Measurements from ENCODE around the gene PPP1R11. TPM values are rescaled to one million over a fixed set of nuclear protein-coding genes. Genes with fewer than 3 reads are reported as not detected.

The PPP1R11 gene
- total RNA-seq, 1 experiment from 2014 or later = 35.5 TPM

DNA sequence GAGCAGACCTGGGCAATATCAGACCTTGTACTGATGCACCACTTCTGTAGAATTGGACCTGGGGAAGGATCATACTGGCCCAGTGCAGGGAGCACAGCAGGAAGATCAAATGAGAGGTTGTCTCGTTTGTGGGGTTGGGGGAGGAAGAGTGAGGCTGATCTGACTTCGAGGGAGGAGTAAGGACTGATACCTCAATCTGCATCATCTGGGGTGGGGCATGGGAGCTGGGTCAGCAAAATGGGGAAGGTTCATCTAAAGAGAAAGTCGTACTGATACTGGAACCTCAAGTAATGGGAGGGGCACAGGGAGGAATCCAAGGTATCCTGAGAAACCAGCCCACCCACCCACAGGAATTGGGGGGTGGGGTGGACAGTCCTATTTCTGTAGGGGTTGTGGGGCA, 4.9 kb downstream of the PPP1R11 start:
- Mint-ChIP-seq H3K27ac (ENCODE audit: unreplicated experiment) (no peak overlapping the region), H3K27me3 (ENCODE audit: insufficient read depth, unreplicated experiment) (peaks cover 7% of the 10 kb centered on the region), H3K36me3 (ENCODE audit: insufficient read depth, unreplicated experiment) (peaks cover 12% of the 10 kb centered on the region), H3K4me1 (ENCODE audit: low read depth, unreplicated experiment) (peaks cover 24% of the 10 kb centered on the region), H3K9me3 (ENCODE audit: unreplicated experiment) (no peaks in the 10 kb centered on the region), H3K4me3 (ENCODE audit: unreplicated experiment) (no peak overlapping the region)
- no peak for DNase-seq
- H3K9me3 ChIP-seq = no peaks in the 10 kb centered on the region
- CTCF ChIA-PET = no interaction called here
- POLR2A ChIA-PET = no interaction called here
- H3K36me3 ChIP-seq (ENCODE audit: control insufficient read depth, insufficient read depth, low read length) = no peaks in the 10 kb centered on the region; the same call in 1 of the 2 replicates
- H3K4me3 ChIP-seq (ENCODE audit: low read depth, low read length) = no peak overlapping the region
- TF ChIP-seq CTCF (IDR thresholded peaks at IDR 0.05; ENCODE audit: insufficient read depth in 1 of 2, low read depth in 1 of 2, low read length in 1 of 2, severe bottlenecking in 1 of 2, unreplicated experiment in 1 of 2) = no peak
- intact Hi-C loops (cut with micrococcal nuclease; ENCODE audit: unreplicated experiment) = no loop called here
- no TSS peak for BruUV-seq (replicated peaks)
- H3K4me1 ChIP-seq = peaks cover 12% of the 10 kb centered on the region
- no peaks in the 10 kb centered on the region for H3K27me3 ChIP-seq (replicated peaks; ENCODE audit: control insufficient read depth, insufficient read depth, low read length)

DNA sequence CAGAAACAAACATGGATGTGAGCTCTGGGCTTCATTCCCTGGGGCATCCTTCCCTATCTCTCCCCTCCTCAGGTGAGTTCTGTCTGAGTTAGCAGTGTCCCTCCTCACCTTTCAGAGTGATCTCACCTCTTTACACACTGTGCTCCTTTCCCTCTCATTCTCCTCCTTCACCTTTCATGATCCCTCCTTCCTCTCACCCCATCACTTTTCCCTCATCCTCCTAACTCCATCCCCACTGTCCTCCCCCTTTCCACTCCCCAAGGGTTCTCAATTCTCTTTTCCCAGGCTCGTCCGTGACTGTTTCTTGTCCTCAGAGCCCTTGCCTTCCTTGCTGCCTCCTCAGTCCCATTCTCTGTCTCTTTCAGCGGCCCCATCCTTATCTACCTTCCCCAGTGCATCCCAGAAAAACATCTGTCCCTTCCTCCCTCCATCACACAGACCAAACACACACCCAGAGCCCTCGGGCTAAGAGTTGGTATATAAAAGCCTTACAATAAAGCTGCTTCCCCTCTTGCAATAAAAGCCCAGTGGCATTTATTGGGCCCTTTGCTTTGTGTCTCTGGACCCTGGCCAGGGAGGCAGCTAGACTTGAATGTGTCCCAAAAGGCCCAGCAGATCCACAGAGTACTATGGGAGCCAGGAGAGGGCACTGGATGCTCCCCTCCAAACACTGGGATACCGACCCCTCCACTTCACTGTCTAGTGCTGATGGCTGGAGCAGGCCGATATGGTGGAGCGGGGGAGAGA, 6.7 kb downstream of the PPP1R11 start:
- intact Hi-C loops (cut with micrococcal nuclease; ENCODE audit: unreplicated experiment) = loop anchor here (2.0 kb wide), 2 partner anchors 29 to 57 kb away; no protein-coding TSS in a partner anchor
- Histone ChIP-seq H3K9me3 (no peaks in the 10 kb centered on the region), H3K36me3 (ENCODE audit: control insufficient read depth, insufficient read depth, low read length) (no peaks in the 10 kb centered on the region; the same call in 1 of the 2 replicates), H3K27me3 (replicated peaks; ENCODE audit: control insufficient read depth, insufficient read depth, low read length) (no peaks in the 10 kb centered on the region), H3K4me3 (ENCODE audit: low read depth, low read length) (no peak overlapping the region), H3K4me1 (peaks cover 8% of the 10 kb centered on the region)
- peaks cover 12% of the 10 kb centered on the region for H3K4me1 Mint-ChIP-seq (ENCODE audit: low read depth, unreplicated experiment)
- no TSS peak for BruUV-seq (replicated peaks)
- ChIA-PET POLR2A (interaction anchor here (1.4 kb wide), 1 partner anchor 12 kb away, joined by 3 read pairs; the partner anchor contains the start of gene POLR1H), CTCF (no interaction called here)
- no peak for TF ChIP-seq CTCF (IDR thresholded peaks at IDR 0.05; ENCODE audit: insufficient read depth in 1 of 2, low read depth in 1 of 2, low read length in 1 of 2, severe bottlenecking in 1 of 2, unreplicated experiment in 1 of 2)
- H3K27ac Mint-ChIP-seq (ENCODE audit: unreplicated experiment) = no peak overlapping the region
- H3K36me3 Mint-ChIP-seq (ENCODE audit: insufficient read depth, unreplicated experiment) = peaks cover 6% of the 10 kb centered on the region
- no peaks in the 10 kb centered on the region for H3K9me3 Mint-ChIP-seq (ENCODE audit: unreplicated experiment)
- no peak for DNase-seq
- peaks cover 11% of the 10 kb centered on the region for H3K27me3 Mint-ChIP-seq (ENCODE audit: insufficient read depth, unreplicated experiment)
- H3K4me3 Mint-ChIP-seq (ENCODE audit: unreplicated experiment) = peak overlapping the region; percentile 13

DNA sequence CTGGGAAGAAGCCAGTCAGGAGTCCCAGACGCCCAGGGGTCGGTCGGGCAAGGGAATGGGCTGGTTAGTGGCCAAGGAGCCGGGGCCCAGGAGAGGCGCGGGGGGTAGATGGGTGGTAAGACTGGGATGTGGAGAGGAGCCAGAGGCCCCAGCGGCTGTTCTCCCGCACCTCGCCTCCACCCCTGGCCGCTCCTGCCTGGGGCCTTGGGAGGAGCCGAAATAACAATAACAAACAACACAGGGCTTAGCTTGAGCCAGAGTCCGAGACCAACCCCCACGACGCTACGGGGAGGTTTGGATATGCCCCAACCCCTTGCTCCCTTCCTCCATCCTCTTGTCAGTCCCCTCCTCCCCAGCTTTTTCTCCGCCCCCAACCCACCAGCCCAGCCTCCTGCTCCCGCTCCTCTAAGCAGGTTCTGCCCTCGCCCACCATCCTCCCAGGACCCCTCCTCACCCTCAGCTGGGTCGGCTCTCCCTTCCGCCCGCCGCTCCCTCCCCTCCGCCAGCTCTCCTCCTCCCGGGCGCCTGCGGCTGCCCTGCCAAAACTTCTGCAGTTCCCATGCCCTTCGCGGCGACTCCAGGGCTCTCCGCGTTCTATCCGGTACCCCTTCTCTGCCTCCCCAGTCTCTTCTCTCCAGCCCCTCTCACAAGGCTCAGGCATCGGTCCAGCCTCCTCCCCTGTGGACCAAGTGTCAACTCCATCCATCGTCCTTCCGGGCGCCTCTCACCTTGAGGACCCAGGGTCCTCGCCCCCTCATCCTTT, 7.5 kb downstream of the PPP1R11 start:
- Histone ChIP-seq H3K36me3 (ENCODE audit: control insufficient read depth, insufficient read depth, low read length) (no peaks in the 10 kb centered on the region), H3K4me1 (peaks cover 8% of the 10 kb centered on the region), H3K9me3 (no peaks in the 10 kb centered on the region), H3K4me3 (ENCODE audit: low read depth, low read length) (peak overlapping the region; percentile 51), H3K27me3 (replicated peaks; ENCODE audit: control insufficient read depth, insufficient read depth, low read length) (no peaks in the 10 kb centered on the region)
- no peak for DNase-seq
- TF ChIP-seq CTCF (IDR thresholded peaks at IDR 0.05; ENCODE audit: insufficient read depth in 1 of 2, low read depth in 1 of 2, low read length in 1 of 2, severe bottlenecking in 1 of 2, unreplicated experiment in 1 of 2) = no peak
- Mint-ChIP-seq H3K27me3 (ENCODE audit: insufficient read depth, unreplicated experiment) (peaks cover 11% of the 10 kb centered on the region), H3K4me3 (ENCODE audit: unreplicated experiment) (peak overlapping the region; percentile 80), H3K9me3 (ENCODE audit: unreplicated experiment) (no peaks in the 10 kb centered on the region), H3K4me1 (ENCODE audit: low read depth, unreplicated experiment) (peaks cover 12% of the 10 kb centered on the region), H3K36me3 (ENCODE audit: insufficient read depth, unreplicated experiment) (peaks cover 6% of the 10 kb centered on the region), H3K27ac (ENCODE audit: unreplicated experiment) (no peak overlapping the region)
- ChIA-PET POLR2A (interaction anchor here (1.4 kb wide), 1 partner anchor 13 kb away, joined by 3 read pairs; the partner anchor contains the start of gene POLR1H), CTCF (interaction anchor here (1.0 to 1.5 kb wide), 2 partner anchors 14 to 28 kb away, joined by 3 to 4 read pairs; partner anchors contain the start of gene POLR1H)
- intact Hi-C loops (cut with micrococcal nuclease; ENCODE audit: unreplicated experiment) = loop anchor here (2.0 kb wide), 2 partner anchors 28 to 56 kb away; no protein-coding TSS in a partner anchor
- BruUV-seq (replicated peaks) = no TSS peak

Data from Caco-2 (cell line).